Neural progenitor cell (in vitro differentiated cells): ENCODE results near the gene TIAM1.

Experiments used
- EZH2 ChIP-seq: fragments of 200-600 bp; sonication (generic); IDR thresholded peaks from 2 replicates; pipeline ENCODE4 v1.6.1; 2017; ENCODE audit warnings: antibody characterized with exemption, mild to moderate bottlenecking, moderate library complexity
- TF ChIP-seq, protein P1 (sequence below): fragments of 200-600 bp; sonication (generic); IDR thresholded peaks from 2 replicates; pipeline ENCODE4 v1.5.1; 2017; ENCODE audit warnings: antibody characterized with exemption, mild to moderate bottlenecking

DNA sequence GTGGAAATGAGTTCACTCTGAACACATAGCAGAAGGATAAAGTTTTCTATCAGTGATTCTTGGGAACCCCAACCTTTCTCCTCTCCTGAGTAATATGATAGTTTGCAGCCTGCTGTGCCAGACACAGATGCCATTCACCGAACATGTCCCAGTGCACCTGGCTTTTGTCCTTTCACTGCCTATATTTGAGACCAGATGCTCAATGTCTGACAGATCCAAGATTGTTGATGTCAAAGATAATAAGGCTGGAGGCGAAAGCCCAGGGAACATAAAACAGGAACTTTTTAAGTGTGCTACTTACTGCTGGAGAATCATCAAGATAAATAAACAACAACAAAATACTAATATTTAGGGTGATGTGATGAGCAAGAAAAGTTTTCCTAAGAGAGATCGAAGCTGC is 139.3 kb downstream of the TIAM1 start:
- TF ChIP-seq, protein P1, sequence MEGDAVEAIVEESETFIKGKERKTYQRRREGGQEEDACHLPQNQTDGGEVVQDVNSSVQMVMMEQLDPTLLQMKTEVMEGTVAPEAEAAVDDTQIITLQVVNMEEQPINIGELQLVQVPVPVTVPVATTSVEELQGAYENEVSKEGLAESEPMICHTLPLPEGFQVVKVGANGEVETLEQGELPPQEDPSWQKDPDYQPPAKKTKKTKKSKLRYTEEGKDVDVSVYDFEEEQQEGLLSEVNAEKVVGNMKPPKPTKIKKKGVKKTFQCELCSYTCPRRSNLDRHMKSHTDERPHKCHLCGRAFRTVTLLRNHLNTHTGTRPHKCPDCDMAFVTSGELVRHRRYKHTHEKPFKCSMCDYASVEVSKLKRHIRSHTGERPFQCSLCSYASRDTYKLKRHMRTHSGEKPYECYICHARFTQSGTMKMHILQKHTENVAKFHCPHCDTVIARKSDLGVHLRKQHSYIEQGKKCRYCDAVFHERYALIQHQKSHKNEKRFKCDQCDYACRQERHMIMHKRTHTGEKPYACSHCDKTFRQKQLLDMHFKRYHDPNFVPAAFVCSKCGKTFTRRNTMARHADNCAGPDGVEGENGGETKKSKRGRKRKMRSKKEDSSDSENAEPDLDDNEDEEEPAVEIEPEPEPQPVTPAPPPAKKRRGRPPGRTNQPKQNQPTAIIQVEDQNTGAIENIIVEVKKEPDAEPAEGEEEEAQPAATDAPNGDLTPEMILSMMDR = no peak
- no peak for TF ChIP-seq EZH2
